Measurements from ENCODE around the gene MTPN. TPM values are rescaled to one million over a fixed set of nuclear protein-coding genes. Genes with fewer than 3 reads are reported as not detected.

The MTPN gene
- total RNA-seq, 1 donor from 2014 or later, result 173 TPM

GRCh38 chr7:135978624-135979023 lies 1.5 kb upstream of the MTPN start:
- H3K36me3 ChIP-seq (ENCODE audit: insufficient read depth, low read length), result no peaks in the 10 kb centered on the region
- no peak overlapping the region for H3K4me2 ChIP-seq (ENCODE audit: low read length)
- H2AFZ ChIP-seq (ENCODE audit: low read depth, low read length), result no peak overlapping the region
- H3K9me3 ChIP-seq (ENCODE audit: insufficient read depth, low read depth, low read length), result no peaks in the 10 kb centered on the region
- Mint-ChIP-seq H3K27ac (ENCODE audit: unreplicated experiment) (no peak overlapping the region), H3K36me3 (ENCODE audit: low read depth, unreplicated experiment) (no peaks in the 10 kb centered on the region), H3K4me3 (ENCODE audit: unreplicated experiment) (no peak overlapping the region), H3K27me3 (ENCODE audit: low read depth, unreplicated experiment) (no peaks in the 10 kb centered on the region), H3K9me3 (ENCODE audit: unreplicated experiment) (peaks cover 2% of the 10 kb centered on the region), H3K4me1 (ENCODE audit: low read depth, unreplicated experiment) (peaks cover 30% of the 10 kb centered on the region)
- peaks cover 31% of the 10 kb centered on the region for H3K4me1 ChIP-seq (ENCODE audit: insufficient read depth, low read length)
- peaks cover 28% of the 10 kb centered on the region for H4K20me1 ChIP-seq (ENCODE audit: insufficient read depth, low read length)
- peaks cover 36% of the 10 kb centered on the region for H3K79me2 ChIP-seq (ENCODE audit: insufficient read depth, low read length)
- no peak for DNase-seq (ENCODE audit: low read depth)
- H3K27me3 ChIP-seq (ENCODE audit: insufficient read depth, low read length), result no peaks in the 10 kb centered on the region
- H3K9ac ChIP-seq (ENCODE audit: low read length), result no peak overlapping the region
- H3K4me3 ChIP-seq (ENCODE audit: insufficient read depth, low read depth, low read length), result no peak overlapping the region
- no peak for TF ChIP-seq EZH2 (IDR thresholded peaks at IDR 0.05; ENCODE audit: insufficient read depth, low read length)
- no peak for TF ChIP-seq CTCF (IDR thresholded peaks at IDR 0.05; ENCODE audit: insufficient read depth, low read depth, low read length)
- FAIRE-seq, result no peak
- H3K27ac ChIP-seq (ENCODE audit: low read depth, low read length), result no peak overlapping the region

DNA sequence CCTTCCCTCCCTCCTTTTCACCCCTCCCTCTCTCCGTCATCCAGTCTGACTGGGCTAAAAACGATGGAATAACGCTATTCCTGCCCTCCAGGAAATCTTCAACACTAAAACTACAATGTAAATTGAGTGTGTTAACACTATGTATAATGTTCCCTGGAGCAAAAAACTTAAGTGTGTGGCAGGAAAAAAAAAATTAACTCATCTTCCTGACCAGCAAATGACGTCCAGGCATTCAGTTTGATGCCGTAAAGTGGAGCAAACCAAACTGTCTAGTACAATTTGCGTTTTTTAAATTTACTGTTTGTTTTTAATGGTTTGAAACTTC lies 545 bp upstream of the MTPN start:
- no peak overlapping the region for H3K27ac Mint-ChIP-seq (ENCODE audit: unreplicated experiment)

GRCh38 chr7:135976312-135977006 lies 700 bp downstream of the MTPN start:
- Histone ChIP-seq H3K4me3 (ENCODE audit: insufficient read depth, low read depth, low read length) (peak overlapping the region; percentile 94), H3K4me1 (ENCODE audit: insufficient read depth, low read length) (peaks cover 30% of the 10 kb centered on the region), H3K36me3 (ENCODE audit: insufficient read depth, low read length) (no peaks in the 10 kb centered on the region), H3K27ac (ENCODE audit: low read depth, low read length) (peak overlapping the region; percentile 85), H2AFZ (ENCODE audit: low read depth, low read length) (peak overlapping the region; percentile 84), H3K4me2 (ENCODE audit: low read length) (peak overlapping the region; percentile 90), H3K9ac (ENCODE audit: low read length) (peak overlapping the region; percentile 90), H3K9me3 (ENCODE audit: insufficient read depth, low read depth, low read length) (no peaks in the 10 kb centered on the region), H3K27me3 (ENCODE audit: insufficient read depth, low read length) (no peaks in the 10 kb centered on the region), H3K79me2 (ENCODE audit: insufficient read depth, low read length) (peaks cover 58% of the 10 kb centered on the region), H4K20me1 (ENCODE audit: insufficient read depth, low read length) (peaks cover 46% of the 10 kb centered on the region)
- TF ChIP-seq EZH2 (IDR thresholded peaks at IDR 0.05; ENCODE audit: insufficient read depth, low read length) (no peak), CTCF (IDR thresholded peaks at IDR 0.05; ENCODE audit: insufficient read depth, low read depth, low read length) (no peak)
- Mint-ChIP-seq H3K27me3 (ENCODE audit: low read depth, unreplicated experiment) (no peaks in the 10 kb centered on the region), H3K27ac (ENCODE audit: unreplicated experiment) (peak overlapping the region; percentile 88), H3K4me3 (ENCODE audit: unreplicated experiment) (peak overlapping the region; percentile 99), H3K4me1 (ENCODE audit: low read depth, unreplicated experiment) (peaks cover 35% of the 10 kb centered on the region), H3K36me3 (ENCODE audit: low read depth, unreplicated experiment) (no peaks in the 10 kb centered on the region), H3K9me3 (ENCODE audit: unreplicated experiment) (peaks cover 2% of the 10 kb centered on the region)
- DNase-seq (ENCODE audit: low read depth) (no peak), FAIRE-seq (no peak)

More for the DNA sequence above, 545 bp upstream of the MTPN start:
- Histone ChIP-seq H3K27ac (ENCODE audit: low read depth, low read length) (peak overlapping the region; percentile 7), H3K79me2 (ENCODE audit: insufficient read depth, low read length) (peaks cover 45% of the 10 kb centered on the region), H4K20me1 (ENCODE audit: insufficient read depth, low read length) (peaks cover 37% of the 10 kb centered on the region), H2AFZ (ENCODE audit: low read depth, low read length) (peak overlapping the region; percentile 84), H3K4me1 (ENCODE audit: insufficient read depth, low read length) (peaks cover 31% of the 10 kb centered on the region), H3K4me2 (ENCODE audit: low read length) (peak overlapping the region; percentile 90), H3K9me3 (ENCODE audit: insufficient read depth, low read depth, low read length) (no peaks in the 10 kb centered on the region), H3K9ac (ENCODE audit: low read length) (no peak overlapping the region), H3K36me3 (ENCODE audit: insufficient read depth, low read length) (no peaks in the 10 kb centered on the region), H3K4me3 (ENCODE audit: insufficient read depth, low read depth, low read length) (peak overlapping the region; percentile 94), H3K27me3 (ENCODE audit: insufficient read depth, low read length) (no peaks in the 10 kb centered on the region)
- Mint-ChIP-seq H3K4me3 (ENCODE audit: unreplicated experiment) (peak overlapping the region; percentile 99), H3K9me3 (ENCODE audit: unreplicated experiment) (peaks cover 2% of the 10 kb centered on the region), H3K27me3 (ENCODE audit: low read depth, unreplicated experiment) (no peaks in the 10 kb centered on the region), H3K36me3 (ENCODE audit: low read depth, unreplicated experiment) (no peaks in the 10 kb centered on the region), H3K4me1 (ENCODE audit: low read depth, unreplicated experiment) (peaks cover 33% of the 10 kb centered on the region)
- no peak for TF ChIP-seq EZH2 (IDR thresholded peaks at IDR 0.05; ENCODE audit: insufficient read depth, low read length)
- DNase-seq (ENCODE audit: low read depth) (no peak), FAIRE-seq (no peak)
